HG02981 (cell line): ENCODE results near the gene CCDC102B.
A peak's percentile ranks its signal among the peaks of the same experiment; 100 is the strongest.
"Not testable (repeated sequence)": the region's sequence is repeated elsewhere in the genome, so short reads cannot be mapped to it uniquely, and the experiment has no call there.

Experiments used
- ATAC-seq: cut with Tn5 transposase; IDR thresholded peaks from one replicate; pipeline ENCODE4 v1.9.1; 2021; ENCODE audit warnings: mild to moderate bottlenecking, moderate library complexity; ENCODE audit not compliant: unreplicated experiment

Gene CCDC102B

GRCh38 chr18:68962623-68963022 lies 164.7 kb downstream of the CCDC102B start:
- no peak for ATAC-seq

- no peak for ATAC-seq
Measured at GRCh38 chr18:68965817-68966216, 167.9 kb downstream of the CCDC102B start.

GRCh38 chr18:68969027-68969426 lies 171.1 kb downstream of the CCDC102B start:
- ATAC-seq: no peak

GRCh38 chr18:68972176-68972575 lies 174.3 kb downstream of the CCDC102B start:
- ATAC-seq: no peak

GRCh38 chr18:68979737-68980136 lies 181.9 kb downstream of the CCDC102B start:
- ATAC-seq: no peak

- no peak for ATAC-seq
Measured at GRCh38 chr18:68983126-68983525, 185.2 kb downstream of the CCDC102B start.

- no peak for ATAC-seq
Measured at GRCh38 chr18:68984342-68984741, 186.5 kb downstream of the CCDC102B start.

GRCh38 chr18:68985172-68985820 lies 187.4 kb downstream of the CCDC102B start:
- peak; percentile 54 for ATAC-seq

GRCh38 chr18:68991286-68991685 lies 193.4 kb downstream of the CCDC102B start:
- no peak for ATAC-seq

GRCh38 chr18:68992719-68993482 lies 195.0 kb downstream of the CCDC102B start:
- ATAC-seq: no peak

- ATAC-seq: no peak
Measured at GRCh38 chr18:68995675-68996074, 197.8 kb downstream of the CCDC102B start.

- ATAC-seq: no peak
Measured at GRCh38 chr18:68997845-68998244, 200.0 kb downstream of the CCDC102B start.

- no peak for ATAC-seq
Measured at GRCh38 chr18:69000366-69000765, 202.5 kb downstream of the CCDC102B start.

GRCh38 chr18:69002233-69002632 lies 204.4 kb downstream of the CCDC102B start:
- ATAC-seq: peak; percentile 53

- ATAC-seq: not testable (repeated sequence)
Measured at GRCh38 chr18:69006212-69006611, 208.3 kb downstream of the CCDC102B start.

GRCh38 chr18:69008538-69008937 lies 210.7 kb downstream of the CCDC102B start:
- no peak for ATAC-seq

GRCh38 chr18:69021211-69021805 lies 223.4 kb downstream of the CCDC102B start:
- ATAC-seq: no peak

GRCh38 chr18:69022426-69022825 lies 224.5 kb downstream of the CCDC102B start:
- no peak for ATAC-seq

- ATAC-seq: no peak
Measured at GRCh38 chr18:69031571-69031970, 233.7 kb downstream of the CCDC102B start.

- ATAC-seq: no peak
Measured at GRCh38 chr18:69032009-69032408, 234.1 kb downstream of the CCDC102B start.

- no peak for ATAC-seq
Measured at GRCh38 chr18:69035756-69036155, 237.9 kb downstream of the CCDC102B start.

- ATAC-seq: no peak
Measured at GRCh38 chr18:69044215-69044614, 246.3 kb downstream of the CCDC102B start.
